GM12865 (cell line): Measurements from ENCODE around the gene LAT.

Experiments used
- DNase-seq: peaks from one replicate; pipeline ENCODE4 v3.0.0; 2010; ENCODE audit warnings: low read depth
- H3K4me3 ChIP-seq: 2 replicates; pipeline ENCODE4 v1.5.1; 2011; ENCODE audit warnings: mild to moderate bottlenecking, low read depth, low read length, control low read depth
- CTCF ChIP-seq: IDR thresholded peaks from 2 replicates; pipeline ENCODE4 v1.5.1; 2011; ENCODE audit warnings: low read length, control low read depth, low read depth, inconsistent platforms; ENCODE audit not compliant: insufficient read depth; ENCODE audit errors: missing control alignments

LAT gene

DNA sequence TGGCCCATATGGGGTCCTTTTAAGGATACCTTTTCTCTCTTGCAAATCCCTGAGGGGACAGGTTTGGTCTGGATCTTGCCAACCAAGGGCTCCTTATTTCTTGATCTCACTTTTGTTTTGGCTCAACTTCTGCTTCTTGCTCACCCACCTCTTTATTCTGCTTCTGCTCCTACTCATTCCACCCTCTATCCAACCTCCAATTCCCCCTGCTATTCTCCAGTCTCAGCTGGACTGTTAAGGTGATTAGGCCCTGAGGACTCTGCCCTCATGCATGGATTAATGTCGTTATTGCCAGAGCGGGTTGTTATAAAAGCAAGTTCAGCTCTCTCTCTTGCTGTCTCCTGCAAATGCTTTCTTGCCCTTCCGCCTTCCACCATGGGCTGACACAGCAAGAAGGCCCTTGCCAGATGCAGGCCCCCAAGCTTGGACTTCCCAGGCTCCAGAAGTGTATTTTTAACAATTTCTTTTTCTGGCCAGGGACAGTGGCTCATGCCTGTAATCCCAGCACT, 29.8 kb downstream of the LAT start:
- no peak for TF ChIP-seq CTCF
- peak; percentile 13 for DNase-seq
- H3K4me3 ChIP-seq, result no peak overlapping the region

- no peak for TF ChIP-seq CTCF
- no peak overlapping the region for H3K4me3 ChIP-seq
- DNase-seq, result no peak
Measured at GRCh38 chr16:29022196-29022595, 37.3 kb downstream of the LAT start.

DNA sequence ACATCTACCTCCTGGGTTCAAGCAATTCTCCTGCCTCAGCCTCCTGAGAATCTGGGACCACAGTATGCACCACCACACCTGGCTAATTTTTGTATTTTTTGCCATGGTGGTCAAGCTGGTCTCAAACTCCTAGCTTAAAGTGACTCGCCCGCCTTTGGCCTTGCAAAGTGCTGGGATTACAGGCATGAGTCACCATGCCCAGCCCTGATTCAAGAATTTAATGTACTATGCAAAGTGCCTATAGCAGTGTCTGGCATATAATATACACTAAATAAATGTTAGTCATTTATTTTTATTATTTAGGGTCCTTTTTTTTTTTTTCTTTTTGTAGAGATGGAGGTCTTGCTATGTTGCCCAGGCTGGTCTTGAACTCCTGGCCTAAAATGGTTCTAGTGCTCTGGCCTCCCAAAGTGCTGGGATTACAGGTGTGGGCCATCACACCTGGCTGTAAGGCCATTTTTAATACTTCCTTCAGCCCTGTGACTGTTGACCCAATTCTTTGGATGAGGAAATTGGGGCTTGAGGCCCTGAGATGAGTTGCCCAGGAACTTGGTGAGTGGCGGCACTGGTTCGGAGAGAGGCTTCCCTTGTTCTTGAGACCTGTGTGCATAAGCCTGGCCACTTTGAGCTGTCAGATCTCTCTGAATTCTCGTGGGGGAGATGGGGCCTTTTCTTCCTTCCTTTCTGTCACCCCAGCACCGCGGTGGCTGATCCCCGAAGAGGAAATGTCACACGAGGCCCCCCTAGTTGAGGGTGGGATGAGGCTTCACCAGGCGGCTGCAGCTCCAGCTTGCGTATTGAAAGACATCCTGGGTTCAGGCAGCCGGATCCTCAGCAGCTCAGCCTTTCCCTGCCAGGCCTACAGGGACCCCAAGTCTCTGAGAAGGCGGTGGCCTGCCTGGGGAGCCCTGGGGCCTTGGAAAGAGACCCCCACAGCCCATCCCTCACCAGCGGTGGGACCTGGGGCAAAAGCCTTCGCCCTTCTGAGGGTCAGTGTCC, 38.7 kb downstream of the LAT start:
- no peak for DNase-seq
- TF ChIP-seq CTCF, result no peak
- H3K4me3 ChIP-seq, result no peak overlapping the region

GRCh38 chr16:29024278-29024677, 39.4 kb downstream of the LAT start:
- no peak overlapping the region for H3K4me3 ChIP-seq
- no peak for TF ChIP-seq CTCF
- no peak for DNase-seq

DNA sequence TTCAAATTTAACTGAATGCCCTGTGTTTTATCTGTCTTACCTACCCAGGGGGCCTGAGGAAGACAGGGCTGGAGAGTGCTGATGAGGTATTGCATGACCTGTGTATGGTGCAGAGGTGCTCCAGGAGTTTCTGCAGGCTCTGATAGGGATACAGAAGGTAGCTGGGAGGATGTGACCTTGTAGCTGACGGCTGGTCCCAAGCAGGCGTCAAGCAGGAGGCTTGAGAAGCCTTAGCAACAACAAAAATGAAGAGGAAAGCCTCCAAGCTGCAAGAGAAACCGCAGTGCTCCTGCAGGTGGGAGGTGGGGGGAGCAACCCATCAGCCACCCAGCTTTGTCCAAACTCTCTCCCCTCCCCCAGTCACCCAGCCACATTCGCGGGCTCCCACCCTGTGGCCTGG, 40.4 kb downstream of the LAT start:
- H3K4me3 ChIP-seq, result no peak overlapping the region
- no peak for TF ChIP-seq CTCF
- no peak for DNase-seq

DNA sequence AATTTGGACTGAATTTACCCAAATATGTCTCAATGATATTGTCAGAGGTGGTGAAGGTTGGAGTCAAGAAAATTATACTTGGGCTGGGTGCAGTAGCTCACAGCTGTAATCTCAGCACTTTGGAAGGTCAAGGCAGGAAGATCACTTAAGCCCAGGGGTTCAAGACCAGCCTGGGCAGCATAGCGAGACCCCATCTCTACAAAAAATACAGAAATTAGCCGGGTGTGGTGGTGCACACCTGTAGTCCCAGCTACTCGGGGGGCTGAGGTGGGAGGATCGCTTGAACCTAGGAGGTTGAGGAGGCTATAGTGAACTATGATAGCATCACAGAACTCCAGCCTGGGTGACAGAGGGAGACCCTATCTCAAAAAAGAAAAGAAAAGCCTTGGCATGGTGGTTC, 40.9 kb downstream of the LAT start:
- DNase-seq, result no peak
- no peak for TF ChIP-seq CTCF
- H3K4me3 ChIP-seq, result no peak overlapping the region
